Muscle layer of duodenum (tissue), 2 donors: ENCODE results near the gene BTBD9.
"Not testable (repeated sequence)": the region's sequence is repeated elsewhere in the genome, so short reads cannot be mapped to it uniquely, and the experiment has no call there.

Experiments
- H3K27ac ChIP-seq: one replicate; pipeline ENCODE4 v1.7.0; 2013; ENCODE audit warnings: mild to moderate bottlenecking, low read length
- H3K27me3 ChIP-seq: one replicate; pipeline ENCODE4 v1.7.0; 2013; ENCODE audit warnings: low read depth, mild to moderate bottlenecking, control low read depth, low read length
- H3K36me3 ChIP-seq, 2 donors: one replicate each; pipeline ENCODE4 v1.7.0; 2013; ENCODE audit warnings: low read length in 2 of 2, control low read depth in 1 of 2, mild to moderate bottlenecking in 1 of 2; ENCODE audit not compliant: insufficient read depth in 2 of 2, control insufficient read depth in 1 of 2
- H3K4me1 ChIP-seq, 2 donors: one replicate each; pipeline ENCODE4 v1.7.0; 2013; ENCODE audit warnings: low read length in 2 of 2, mild to moderate bottlenecking in 2 of 2, control low read depth in 1 of 2, moderate library complexity in 1 of 2; ENCODE audit not compliant: insufficient read depth in 2 of 2, control insufficient read depth in 1 of 2
- H3K4me3 ChIP-seq, 2 donors: one replicate each; pipeline ENCODE4 v1.7.0; 2013; ENCODE audit warnings: low read length in 2 of 2, low read depth in 1 of 2, mild to moderate bottlenecking in 1 of 2
- H3K9me3 ChIP-seq, 2 donors: one replicate each; pipeline ENCODE4 v1.7.0; 2013; ENCODE audit warnings: low read length in 2 of 2, control low read depth in 1 of 2, mild to moderate bottlenecking in 1 of 2; ENCODE audit not compliant: control insufficient read depth in 1 of 2
- donor health status: healthy.

The BTBD9 gene

GRCh38 chr6:38618301-38618700 lies 21.4 kb downstream of the BTBD9 start:
- H3K27ac ChIP-seq, H3K4me1 ChIP-seq, H3K9me3 ChIP-seq, H3K4me3 ChIP-seq, H3K36me3 ChIP-seq, H3K27me3 ChIP-seq: not testable (repeated sequence)

GRCh38 chr6:38617856-38618255 lies 21.9 kb downstream of the BTBD9 start:
- Histone ChIP-seq H3K36me3 (no peaks in the 10 kb centered on the region), H3K27ac (no peak overlapping the region), H3K9me3 (no peaks in the 10 kb centered on the region), H3K4me3 (no peak overlapping the region), H3K27me3 (no peaks in the 10 kb centered on the region), H3K4me1 (no peaks in the 10 kb centered on the region)

- no peaks in the 10 kb centered on the region for H3K27me3 ChIP-seq
- H3K36me3 ChIP-seq, result no peaks in the 10 kb centered on the region
- peaks cover 0 to 7% of the 10 kb centered on the region in 2 donors for H3K4me1 ChIP-seq
- H3K4me3 ChIP-seq, result no peak overlapping the region
- H3K27ac ChIP-seq, result no peak overlapping the region
- no peaks in the 10 kb centered on the region for H3K9me3 ChIP-seq
Observed at GRCh38 chr6:38612143-38612965, 27.4 kb downstream of the BTBD9 start.

GRCh38 chr6:38610050-38610625 lies 29.6 kb downstream of the BTBD9 start:
- Histone ChIP-seq H3K9me3 (no peaks in the 10 kb centered on the region), H3K27me3 (no peaks in the 10 kb centered on the region), H3K27ac (no peak overlapping the region), H3K36me3 (no peaks in the 10 kb centered on the region), H3K4me3 (no peak overlapping the region), H3K4me1 (peaks cover 0 to 7% of the 10 kb centered on the region in 2 donors)

GRCh38 chr6:38604700-38605099 lies 35.0 kb downstream of the BTBD9 start:
- no peak overlapping the region for H3K27ac ChIP-seq
- no peaks in the 10 kb centered on the region for H3K36me3 ChIP-seq
- no peaks in the 10 kb centered on the region for H3K4me1 ChIP-seq
- H3K9me3 ChIP-seq, result no peaks in the 10 kb centered on the region
- H3K4me3 ChIP-seq, result no peak overlapping the region
- H3K27me3 ChIP-seq, result no peaks in the 10 kb centered on the region

GRCh38 chr6:38603966-38604365 lies 35.8 kb downstream of the BTBD9 start:
- no peaks in the 10 kb centered on the region for H3K27me3 ChIP-seq
- no peak overlapping the region for H3K4me3 ChIP-seq
- H3K36me3 ChIP-seq, result no peaks in the 10 kb centered on the region
- no peaks in the 10 kb centered on the region for H3K4me1 ChIP-seq
- no peak overlapping the region for H3K27ac ChIP-seq
- H3K9me3 ChIP-seq, result no peaks in the 10 kb centered on the region

GRCh38 chr6:38603496-38603895 lies 36.2 kb downstream of the BTBD9 start:
- no peak overlapping the region for H3K4me3 ChIP-seq
- H3K36me3 ChIP-seq, result no peaks in the 10 kb centered on the region
- H3K27me3 ChIP-seq, result no peaks in the 10 kb centered on the region
- no peaks in the 10 kb centered on the region for H3K4me1 ChIP-seq
- H3K9me3 ChIP-seq, result no peaks in the 10 kb centered on the region
- H3K27ac ChIP-seq, result no peak overlapping the region

GRCh38 chr6:38599966-38600550 lies 39.7 kb downstream of the BTBD9 start:
- Histone ChIP-seq H3K9me3 (no peaks in the 10 kb centered on the region), H3K27me3 (no peaks in the 10 kb centered on the region), H3K36me3 (no peaks in the 10 kb centered on the region), H3K4me1 (no peaks in the 10 kb centered on the region), H3K27ac (no peak overlapping the region), H3K4me3 (no peak overlapping the region)

- no peaks in the 10 kb centered on the region for H3K36me3 ChIP-seq
- H3K27me3 ChIP-seq, result no peaks in the 10 kb centered on the region
- H3K27ac ChIP-seq, result no peak overlapping the region
- no peak overlapping the region for H3K4me3 ChIP-seq
- no peaks in the 10 kb centered on the region for H3K9me3 ChIP-seq
- H3K4me1 ChIP-seq, result no peaks in the 10 kb centered on the region
Observed at GRCh38 chr6:38599261-38599660, 40.5 kb downstream of the BTBD9 start.

- no peaks in the 10 kb centered on the region for H3K4me1 ChIP-seq
Observed at GRCh38 chr6:38593998-38594665, 45.6 kb downstream of the BTBD9 start.

GRCh38 chr6:38593409-38593808 lies 46.3 kb downstream of the BTBD9 start:
- Histone ChIP-seq H3K4me3 (no peak overlapping the region), H3K9me3 (no peaks in the 10 kb centered on the region), H3K27me3 (no peaks in the 10 kb centered on the region), H3K4me1 (no peaks in the 10 kb centered on the region), H3K27ac (no peak overlapping the region), H3K36me3 (peaks cover 0 to 12% of the 10 kb centered on the region in 2 donors)

More at GRCh38 chr6:38593998-38594665, 45.6 kb downstream of the BTBD9 start:
- Histone ChIP-seq H3K4me3 (no peak overlapping the region), H3K9me3 (no peaks in the 10 kb centered on the region), H3K27me3 (no peaks in the 10 kb centered on the region), H3K36me3 (peaks cover 0 to 12% of the 10 kb centered on the region in 2 donors), H3K27ac (no peak overlapping the region)
